Neural cell (in vitro differentiated cells): Measurements from ENCODE around the gene FOCAD.

Experiments used
- EZH2 ChIP-seq: fragments of 200-600, 300-800 bp; shearing (Covaris generic), sonication (generic); IDR thresholded peaks from 2 replicates; pipeline ENCODE4 v1.6.1; 2014; ENCODE audit warnings: antibody characterized with exemption, low read length, borderline replicate concordance, mild to moderate bottlenecking; ENCODE audit not compliant: insufficient read depth, poor library complexity, severe bottlenecking
- POLR2AphosphoS5 ChIP-seq: IDR thresholded peaks from 2 replicates; pipeline ENCODE4 v1.6.1; 2012
- RAD21 ChIP-seq: fragments of 450-650 bp; conservative IDR thresholded peaks from 2 replicates; pipeline ENCODE4 v1.6.1; 2014; ENCODE audit warnings: antibody characterized with exemption, mild to moderate bottlenecking, moderate library complexity
- TAF1 ChIP-seq: IDR thresholded peaks from 2 replicates; pipeline ENCODE4 v1.6.1; 2012; ENCODE audit warnings: low read depth
- TF ChIP-seq, protein P1 (sequence below): fragments of 450-650 bp; IDR thresholded peaks from 2 replicates; pipeline ENCODE4 v1.5.1; 2014; ENCODE audit warnings: antibody characterized with exemption, mild to moderate bottlenecking, moderate library complexity; ENCODE audit not compliant: poor library complexity, severe bottlenecking

DNA sequence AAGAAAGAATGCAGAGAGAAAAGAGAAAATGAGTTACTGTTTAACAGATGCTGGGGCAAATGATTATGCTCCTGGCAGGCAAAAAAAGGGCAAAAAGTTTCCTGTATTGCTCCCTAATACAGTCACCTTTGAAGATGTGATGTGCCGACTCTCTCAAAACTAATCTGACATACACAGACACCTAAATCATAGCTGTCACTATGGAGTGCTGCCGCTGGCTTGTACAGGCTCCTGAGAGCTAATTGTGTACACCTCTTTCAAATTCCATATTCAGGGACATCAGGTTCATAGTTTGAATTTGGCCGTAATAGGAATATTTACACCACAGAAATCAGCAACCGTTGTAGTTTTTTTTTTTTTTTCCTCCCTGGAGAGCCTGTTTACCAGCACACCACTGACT is 12.4 kb upstream of the FOCAD start:
- TF ChIP-seq, protein P1, sequence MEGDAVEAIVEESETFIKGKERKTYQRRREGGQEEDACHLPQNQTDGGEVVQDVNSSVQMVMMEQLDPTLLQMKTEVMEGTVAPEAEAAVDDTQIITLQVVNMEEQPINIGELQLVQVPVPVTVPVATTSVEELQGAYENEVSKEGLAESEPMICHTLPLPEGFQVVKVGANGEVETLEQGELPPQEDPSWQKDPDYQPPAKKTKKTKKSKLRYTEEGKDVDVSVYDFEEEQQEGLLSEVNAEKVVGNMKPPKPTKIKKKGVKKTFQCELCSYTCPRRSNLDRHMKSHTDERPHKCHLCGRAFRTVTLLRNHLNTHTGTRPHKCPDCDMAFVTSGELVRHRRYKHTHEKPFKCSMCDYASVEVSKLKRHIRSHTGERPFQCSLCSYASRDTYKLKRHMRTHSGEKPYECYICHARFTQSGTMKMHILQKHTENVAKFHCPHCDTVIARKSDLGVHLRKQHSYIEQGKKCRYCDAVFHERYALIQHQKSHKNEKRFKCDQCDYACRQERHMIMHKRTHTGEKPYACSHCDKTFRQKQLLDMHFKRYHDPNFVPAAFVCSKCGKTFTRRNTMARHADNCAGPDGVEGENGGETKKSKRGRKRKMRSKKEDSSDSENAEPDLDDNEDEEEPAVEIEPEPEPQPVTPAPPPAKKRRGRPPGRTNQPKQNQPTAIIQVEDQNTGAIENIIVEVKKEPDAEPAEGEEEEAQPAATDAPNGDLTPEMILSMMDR: no peak
- no peak for TF ChIP-seq EZH2
- no peak for TF ChIP-seq TAF1
- no peak for TF ChIP-seq POLR2AphosphoS5
- TF ChIP-seq RAD21: no peak
